Activated CD8-positive, alpha-beta memory T cell treated with anti-CD3 and anti-CD28 coated beads, Interleukin-2, amount 50 U/mL, for 1 hour (primary cell): ENCODE measurements around the gene SLC44A1.

ENCODE experiments used
- DNase-seq: peaks from one replicate; pipeline ENCODE4 v3.0.0-alpha.2; 2020; ENCODE audit errors: extremely low read depth

SLC44A1 gene

DNA sequence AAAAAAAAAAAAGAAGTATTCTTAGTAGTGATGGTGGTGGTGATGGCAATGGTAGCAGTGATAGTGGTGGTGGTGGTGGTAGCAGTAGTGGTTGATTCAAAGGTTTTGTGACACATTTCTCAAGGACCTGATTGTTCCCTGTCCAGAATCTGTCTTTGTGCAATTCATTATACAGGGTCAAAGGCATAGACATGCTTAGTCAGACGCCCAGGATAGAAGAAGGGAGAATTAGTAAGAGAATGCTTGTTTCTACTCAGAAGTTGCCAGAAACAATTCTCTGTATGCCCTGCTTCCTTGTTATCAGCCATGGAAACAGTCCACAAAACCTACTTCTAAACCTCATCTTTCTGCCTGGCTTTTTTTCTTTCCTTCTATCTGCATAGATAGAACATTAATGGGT lies 89.4 kb downstream of the SLC44A1 start:
- no peak for DNase-seq

- no peak for DNase-seq
Observed at GRCh38 chr9:105338308-105338707, 93.9 kb downstream of the SLC44A1 start.

GRCh38 chr9:105339849-105340248 lies 95.4 kb downstream of the SLC44A1 start:
- no peak for DNase-seq

GRCh38 chr9:105341434-105342146 lies 97.1 kb downstream of the SLC44A1 start:
- no peak for DNase-seq

DNA sequence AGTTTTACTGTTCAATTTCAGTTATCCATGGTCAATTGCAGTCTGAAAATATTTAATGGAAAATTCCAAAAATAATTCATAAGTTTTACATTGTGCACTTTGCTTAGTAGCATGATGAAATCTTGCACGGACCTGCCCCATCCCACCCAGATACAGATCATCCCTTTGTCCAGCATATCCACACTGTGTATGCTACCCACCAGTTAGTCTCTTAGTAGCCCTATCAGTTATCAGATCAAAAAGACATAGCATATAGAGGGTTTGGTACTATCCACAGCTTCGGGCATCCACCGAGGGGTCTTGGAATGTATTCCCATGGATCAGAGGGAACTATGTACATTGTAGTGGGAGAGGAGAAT lies 97.7 kb downstream of the SLC44A1 start:
- no peak for DNase-seq

DNA sequence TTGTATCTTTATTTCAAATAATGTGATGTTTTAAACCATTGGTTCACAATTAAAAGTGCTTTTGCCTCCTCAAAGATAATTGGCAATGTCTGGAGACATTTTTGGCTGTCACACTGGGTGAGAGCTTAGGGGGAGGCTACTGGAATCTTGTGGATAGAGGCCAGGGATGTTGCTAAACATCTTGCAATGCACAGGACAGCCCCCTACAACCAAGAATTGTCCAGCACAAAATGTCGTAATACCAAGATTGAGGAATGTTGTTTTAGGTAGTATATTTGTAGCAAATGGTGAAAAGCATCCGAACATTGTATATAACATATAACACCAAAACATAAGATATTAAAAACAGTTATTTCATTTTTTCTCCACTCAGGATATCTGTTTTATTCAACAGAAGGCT lies 99.8 kb downstream of the SLC44A1 start:
- no peak for DNase-seq

- DNase-seq = no peak
Observed at GRCh38 chr9:105345626-105346025, 101.2 kb downstream of the SLC44A1 start.

DNA sequence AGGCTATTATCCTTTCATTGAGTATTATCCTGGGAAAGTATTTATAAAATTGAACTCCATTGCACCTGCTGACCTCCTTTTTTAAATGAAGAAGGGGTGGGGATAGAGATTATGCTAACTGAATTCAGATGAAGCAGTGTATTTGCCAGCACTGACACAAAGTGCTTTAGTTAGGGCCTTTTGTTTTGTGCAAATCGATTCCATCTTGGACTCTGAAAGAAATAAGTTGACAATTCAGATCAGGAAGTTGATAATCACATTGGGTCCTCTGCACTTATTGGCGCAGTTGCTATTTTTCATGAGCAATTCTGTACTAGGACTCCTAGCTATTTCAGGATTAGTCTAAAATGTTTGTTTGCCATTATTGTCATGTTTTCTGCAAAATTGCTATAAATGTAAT lies 101.8 kb downstream of the SLC44A1 start:
- DNase-seq = no peak

DNA sequence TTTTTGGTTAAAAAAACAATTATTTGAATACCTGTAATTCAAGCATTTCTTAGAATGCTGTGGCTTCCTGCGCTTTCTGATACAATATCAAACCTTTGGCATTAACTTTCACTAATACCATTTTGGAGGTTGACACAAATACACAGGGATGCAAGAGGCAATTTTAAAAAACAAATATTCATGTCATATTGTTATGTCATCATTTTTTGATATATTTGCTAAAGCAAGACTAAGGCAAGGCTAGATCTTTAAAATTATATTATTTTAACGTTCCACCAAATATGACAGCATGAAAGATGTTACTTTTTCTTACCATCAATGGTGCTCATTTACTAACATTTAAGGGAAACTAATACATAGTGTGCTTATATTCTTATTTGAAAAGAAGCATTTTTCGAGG lies 110.0 kb downstream of the SLC44A1 start:
- no peak for DNase-seq

- no peak for DNase-seq
Observed at GRCh38 chr9:105355781-105356180, 111.3 kb downstream of the SLC44A1 start.

DNA sequence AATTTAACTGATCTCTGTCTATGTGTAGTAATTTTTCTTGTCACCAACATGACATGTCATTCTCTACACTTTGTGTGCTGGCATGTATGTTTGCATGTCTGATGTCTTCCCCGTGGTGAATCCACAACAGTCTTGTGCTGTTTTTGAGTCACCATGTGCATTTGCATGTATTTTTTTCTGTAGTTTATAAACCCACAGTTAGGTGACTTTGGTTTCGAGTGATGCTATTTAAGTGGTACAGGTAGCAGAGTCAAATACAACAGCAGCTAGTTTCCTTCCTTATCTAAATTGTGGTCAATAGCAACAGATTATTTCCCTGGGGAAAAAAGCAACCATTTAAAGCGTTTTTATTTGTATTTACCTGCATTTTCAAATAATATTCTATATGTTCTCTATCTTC lies 113.5 kb downstream of the SLC44A1 start:
- no peak for DNase-seq

- DNase-seq = no peak
Observed at GRCh38 chr9:105359892-105360291, 115.4 kb downstream of the SLC44A1 start.

DNA sequence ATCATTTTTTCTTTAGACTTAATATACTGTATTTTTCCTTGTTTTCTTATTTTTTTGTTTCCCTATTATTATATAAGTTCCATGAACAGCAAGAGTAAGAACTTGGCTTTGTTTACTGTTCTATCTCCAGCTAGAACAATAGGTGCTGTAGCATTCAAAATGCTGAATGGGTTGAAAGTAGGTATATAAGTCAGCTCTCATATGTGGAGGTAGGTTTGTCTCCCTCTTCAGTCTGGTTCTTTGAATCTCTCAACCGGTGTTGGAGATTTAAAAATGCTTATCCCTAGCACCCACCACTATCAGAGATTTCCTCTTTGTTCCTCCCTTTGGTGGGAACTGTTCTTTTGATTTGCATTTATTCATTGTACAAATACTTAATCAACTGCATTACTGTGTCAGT lies 115.9 kb downstream of the SLC44A1 start:
- no peak for DNase-seq

GRCh38 chr9:105361873-105362272 lies 117.4 kb downstream of the SLC44A1 start:
- no peak for DNase-seq

DNA sequence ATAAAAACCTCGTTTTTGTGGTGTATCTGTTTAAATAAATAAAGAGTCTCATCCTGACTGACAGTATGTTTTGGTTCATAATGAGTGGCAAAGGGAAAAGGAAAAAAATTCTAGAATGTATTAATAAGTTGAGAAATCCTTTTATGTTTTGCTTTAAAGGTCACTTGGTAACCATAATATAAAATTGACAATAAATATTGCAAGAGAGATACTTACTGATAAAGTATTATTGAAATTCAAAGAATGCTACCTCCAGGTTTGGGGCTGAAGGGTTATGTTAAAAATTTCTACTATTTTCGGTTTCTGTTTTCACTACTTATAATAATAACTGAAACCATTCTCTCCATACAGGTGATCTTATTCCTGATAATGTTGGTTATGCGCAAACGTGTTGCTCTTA lies 118.0 kb downstream of the SLC44A1 start:
- no peak for DNase-seq

DNA sequence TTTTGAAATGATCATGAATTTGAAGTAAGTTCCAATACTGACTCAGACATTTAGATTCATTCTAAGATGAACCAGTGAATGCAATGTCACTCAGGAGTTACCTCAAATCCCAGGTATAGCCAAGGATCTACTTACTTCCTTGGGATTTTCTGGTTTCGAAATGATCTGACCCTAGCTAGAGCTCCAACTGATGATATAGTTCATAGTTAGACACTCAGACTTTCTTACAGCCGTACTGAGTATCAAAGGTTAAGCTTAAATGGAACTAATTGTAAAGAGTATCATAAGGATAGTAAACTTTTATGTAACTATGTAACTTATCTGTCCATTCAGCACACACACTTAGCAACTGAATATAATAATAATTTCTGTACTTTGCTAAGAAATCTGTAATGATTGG lies 119.4 kb downstream of the SLC44A1 start:
- DNase-seq = no peak

- DNase-seq = no peak
Observed at GRCh38 chr9:105369911-105370310, 125.5 kb downstream of the SLC44A1 start.

DNA sequence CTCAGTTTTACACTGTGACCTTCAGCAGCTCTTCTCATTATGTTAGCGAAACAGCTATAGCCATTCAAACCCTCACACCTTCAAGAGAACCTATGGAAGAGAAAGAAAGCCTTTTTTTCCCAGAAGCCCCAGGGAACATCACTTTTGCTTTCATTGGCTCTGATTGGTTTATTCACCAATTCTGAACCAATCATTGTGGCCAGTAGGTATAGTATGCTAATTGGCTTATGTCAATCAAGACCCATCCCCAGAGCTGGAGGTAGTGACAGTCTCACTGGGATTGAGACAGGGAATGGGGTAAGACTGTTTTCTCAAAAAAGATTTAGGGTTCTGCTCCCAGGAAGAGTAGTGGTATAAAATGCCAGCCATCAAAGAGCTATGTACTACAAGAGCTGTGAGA lies 129.3 kb downstream of the SLC44A1 start:
- no peak for DNase-seq

DNA sequence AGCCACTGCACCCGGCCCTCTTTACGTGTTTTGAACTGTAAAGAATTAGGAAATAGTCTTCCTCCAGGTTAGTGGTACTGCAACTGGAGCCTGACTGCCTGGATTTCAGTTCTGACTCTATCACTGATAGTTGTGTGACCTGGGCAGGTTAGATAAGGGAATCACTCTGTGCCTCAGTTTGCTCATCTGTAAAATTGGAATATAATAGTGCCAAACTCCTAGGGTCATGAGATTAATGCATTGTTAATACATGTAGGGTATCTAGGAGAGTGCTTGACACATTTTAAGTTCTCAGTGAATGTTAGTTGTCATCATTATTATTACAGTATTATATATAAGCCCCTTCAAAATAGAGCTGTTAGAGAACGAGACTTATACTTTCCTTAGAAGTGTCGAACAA lies 130.9 kb downstream of the SLC44A1 start:
- DNase-seq = no peak

DNA sequence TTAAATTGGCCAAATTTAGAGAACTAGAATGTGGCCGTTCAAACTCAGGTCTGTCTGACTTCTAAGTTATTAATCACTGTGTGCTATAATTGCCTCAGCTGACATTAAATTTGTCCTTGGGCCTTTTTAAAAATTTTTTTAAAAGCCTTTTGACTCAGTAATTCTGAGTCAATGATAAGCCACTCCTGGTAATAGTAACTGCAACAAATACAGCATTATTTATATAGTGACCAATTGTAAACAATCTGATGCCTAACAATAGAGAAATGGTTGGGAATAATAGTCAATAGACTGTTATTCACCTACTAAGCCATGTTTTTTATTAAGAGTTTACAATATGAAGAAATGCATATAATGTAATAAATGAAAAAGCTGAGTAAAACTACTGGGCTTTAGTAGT lies 132.4 kb downstream of the SLC44A1 start:
- DNase-seq = no peak

GRCh38 chr9:105385381-105385985 lies 141.0 kb downstream of the SLC44A1 start:
- DNase-seq = no peak

- DNase-seq = no peak
Observed at GRCh38 chr9:105389796-105390195, 145.3 kb downstream of the SLC44A1 start.

DNA sequence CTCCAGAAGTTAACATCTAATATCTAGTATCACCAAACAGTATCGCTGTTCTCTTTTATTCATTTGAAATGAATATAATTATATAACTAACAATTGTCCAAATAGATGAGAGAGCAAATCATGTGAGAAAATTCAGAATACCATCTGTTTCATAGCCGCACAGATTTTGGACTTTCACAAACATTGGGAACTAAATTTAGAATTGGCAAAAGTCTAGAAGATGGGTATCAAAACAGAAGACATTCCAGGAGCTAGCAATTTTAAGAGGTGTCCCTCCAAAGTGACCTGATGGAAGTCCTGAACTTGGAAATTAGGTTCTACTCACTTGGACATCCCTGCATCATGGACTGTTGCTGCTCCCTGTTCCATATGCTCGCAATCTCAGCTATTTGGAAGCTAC lies 146.4 kb downstream of the SLC44A1 start:
- no peak for DNase-seq

DNA sequence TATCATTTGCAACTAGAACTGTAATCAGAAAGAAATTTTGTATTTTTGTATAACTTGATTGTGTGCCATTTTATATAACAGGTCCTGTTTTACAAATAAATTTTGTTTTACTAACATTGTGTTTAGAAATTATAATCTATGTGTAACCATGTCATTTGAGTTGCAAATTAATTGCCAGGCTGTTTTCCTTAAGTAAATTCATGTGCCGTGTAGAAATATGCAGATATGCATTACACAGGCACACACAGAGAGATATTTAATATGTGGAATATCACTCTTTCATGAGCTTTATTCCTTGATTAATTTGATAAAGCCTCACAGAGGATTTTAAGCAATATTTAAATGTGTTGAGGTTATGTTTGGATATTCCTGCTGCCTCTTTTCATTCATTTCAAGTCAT lies 146.8 kb downstream of the SLC44A1 start:
- no peak for DNase-seq
